Right atrium auricular region (tissue), 2 donors: ENCODE results near the gene CCL8. TPM values are rescaled to one million over a fixed set of nuclear protein-coding genes. Genes with fewer than 3 reads are reported as not detected.

ENCODE experiments used
- DNase-seq: peaks from one replicate; pipeline ENCODE4 v3.0.0-alpha.2; 2019; ENCODE audit warnings: low spot score
- H3K27ac ChIP-seq, 2 donors: fragments of 200-600 bp; sonication (generic); 1 replicate in 1 of 2; 2 replicates in 1 of 2; pipeline ENCODE4 v1.5.1; 2016 to 2019
- H3K27me3 ChIP-seq, 2 donors: fragments of 200-600 bp; sonication (generic); one replicate each; pipeline versions ENCODE4 v1.5.1 to v1.6.0; 2017 to 2019
- H3K36me3 ChIP-seq: fragments of 200-600 bp; sonication (generic); one replicate; pipeline ENCODE4 v1.5.1; 2016
- H3K4me1 ChIP-seq, 2 donors: fragments of 200-600 bp; sonication (generic); one replicate each; pipeline versions ENCODE4 v1.5.1 to v1.6.0; 2017 to 2019
- H3K4me3 ChIP-seq, 2 donors: fragments of 200-600 bp; sonication (generic); 1 replicate in 1 of 2; 2 replicates in 1 of 2; pipeline ENCODE4 v1.5.1; 2017 to 2019; ENCODE audit warnings: mild to moderate bottlenecking in 1 of 2, moderate library complexity in 1 of 2
- H3K9me3 ChIP-seq, 2 donors: fragments of 200-600 bp; sonication (generic); one replicate each; pipeline ENCODE4 v1.5.1; 2019
- CTCF ChIP-seq, 2 donors: fragments of 200-600 bp; sonication (generic); IDR thresholded peaks; one replicate each; pipeline ENCODE4 v1.5.1; 2019; ENCODE audit warnings: antibody characterized with exemption in 2 of 2
- total RNA-seq, 2 donors: library from RNA; depleted of rRNA; stranded (reverse); fragments of >200 nt; gene quantifications; one replicate each; pipeline ENCODE4 v1.1.0, GENCODE V29; 2016

CCL8 gene
- total RNA-seq, 2 donors from 2014 or later = 0.52 TPM; not detected in 1

GRCh38 chr17:34363183-34363661 lies 44.0 kb downstream of the CCL8 start, which contains the start of gene CCL1:
CCL1 (minus strand) TSS chr17:34363233; CDS start chr17:34363161, 72 bp downstream.
- Histone ChIP-seq H3K4me1 (peaks cover 0 to 9% of the 10 kb centered on the region in 2 donors), H3K9me3 (no peaks in the 10 kb centered on the region), H3K4me3 (no peak within 1 kb of the TSS), H3K27me3 (no peaks in the 10 kb centered on the region), H3K27ac (no peak within 1 kb of the TSS), H3K36me3 (no peaks in the 10 kb centered on the region)
- TF ChIP-seq CTCF (IDR thresholded peaks at IDR 0.05) = no peak
- DNase-seq = no peak

- no peaks in the 10 kb centered on the region for H3K36me3 ChIP-seq
- H3K27me3 ChIP-seq = no peaks in the 10 kb centered on the region
- H3K4me1 ChIP-seq = peaks cover 0 to 9% of the 10 kb centered on the region in 2 donors
- no peak for TF ChIP-seq CTCF (IDR thresholded peaks at IDR 0.05)
- no peak overlapping the region for H3K4me3 ChIP-seq
- H3K9me3 ChIP-seq = no peaks in the 10 kb centered on the region
- DNase-seq = no peak
- H3K27ac ChIP-seq = no peak overlapping the region
These were observed 45.5 kb downstream of the CCL8 start for GRCh38 chr17:34364751-34365150.

- peaks cover 0 to 9% of the 10 kb centered on the region in 2 donors for H3K4me1 ChIP-seq
- no peaks in the 10 kb centered on the region for H3K9me3 ChIP-seq
- H3K27ac ChIP-seq = no peak overlapping the region
- no peak for DNase-seq
- H3K4me3 ChIP-seq = no peak overlapping the region
- H3K36me3 ChIP-seq = no peaks in the 10 kb centered on the region
- H3K27me3 ChIP-seq = no peaks in the 10 kb centered on the region
- TF ChIP-seq CTCF (IDR thresholded peaks at IDR 0.05) = no peak
These were observed 46.1 kb downstream of the CCL8 start for GRCh38 chr17:34365340-34365739.

- H3K36me3 ChIP-seq = no peaks in the 10 kb centered on the region
- no peak for TF ChIP-seq CTCF (IDR thresholded peaks at IDR 0.05)
- no peak overlapping the region for H3K27ac ChIP-seq
- no peak for DNase-seq
- H3K4me3 ChIP-seq = no peak overlapping the region
- peaks cover 0 to 4% of the 10 kb centered on the region in 2 donors for H3K4me1 ChIP-seq
- H3K9me3 ChIP-seq = no peaks in the 10 kb centered on the region
- H3K27me3 ChIP-seq = no peaks in the 10 kb centered on the region
These were observed 46.8 kb downstream of the CCL8 start for GRCh38 chr17:34366010-34366409.

GRCh38 chr17:34366529-34367107 lies 47.4 kb downstream of the CCL8 start:
- no peaks in the 10 kb centered on the region for H3K27me3 ChIP-seq
- H3K9me3 ChIP-seq = no peaks in the 10 kb centered on the region
- no peak overlapping the region for H3K4me3 ChIP-seq
- H3K36me3 ChIP-seq = no peaks in the 10 kb centered on the region
- H3K27ac ChIP-seq = no peak overlapping the region
- H3K4me1 ChIP-seq = no peaks in the 10 kb centered on the region
- DNase-seq = no peak
- TF ChIP-seq CTCF (IDR thresholded peaks at IDR 0.05) = no peak
